Iris pigment epithelial cell (primary cell): ENCODE results near the gene MAFG.

Experiments
- DNase-seq: peaks from one replicate; pipeline ENCODE4 v3.0.0-alpha.2; 2011; ENCODE audit warnings: low read depth

Gene MAFG

GRCh38 chr17:81868674-81869220 lies 58.8 kb downstream of the MAFG start:
- peak; percentile 93 for DNase-seq
